HG03571 (cell line): ENCODE data around the gene MOGAT2.
"Not testable (repeated sequence)": the region's sequence is repeated elsewhere in the genome, so short reads cannot be mapped to it uniquely, and the experiment has no call there.

Experiments used
- ATAC-seq: cut with Tn5 transposase; IDR thresholded peaks from one replicate; pipeline ENCODE4 v1.9.1; 2021; ENCODE audit not compliant: unreplicated experiment

Gene MOGAT2

GRCh38 chr11:75717608-75718418 lies at the start of gene MOGAT2:
TSS of gene MOGAT2 (plus strand) at chr11:75717838. CDS start at chr11:75717889, 51 bp downstream.
- ATAC-seq = no peak

GRCh38 chr11:75668451-75669297 lies 49.0 kb upstream of the MOGAT2 start, which contains the start of gene MAP6:
TSS of gene MAP6 (minus strand) at chr11:75669038. CDS start at chr11:75668369, 669 bp downstream.
- ATAC-seq = no peak

GRCh38 chr11:75673977-75674582 lies 43.6 kb upstream of the MOGAT2 start:
- no peak for ATAC-seq

- no peak for ATAC-seq
Measured at GRCh38 chr11:75677275-75677674, 40.4 kb upstream of the MOGAT2 start.

GRCh38 chr11:75677909-75678308 lies 39.7 kb upstream of the MOGAT2 start:
- no peak for ATAC-seq

GRCh38 chr11:75678620-75679259 lies 38.9 kb upstream of the MOGAT2 start:
- ATAC-seq = no peak

- no peak for ATAC-seq
Measured at GRCh38 chr11:75679566-75679965, 38.1 kb upstream of the MOGAT2 start.

GRCh38 chr11:75683856-75684255 lies 33.8 kb upstream of the MOGAT2 start:
- not testable (repeated sequence) for ATAC-seq

GRCh38 chr11:75689863-75690609 lies 27.6 kb upstream of the MOGAT2 start:
- no peak for ATAC-seq

- no peak for ATAC-seq
Measured at GRCh38 chr11:75691804-75692203, 25.8 kb upstream of the MOGAT2 start.

GRCh38 chr11:75697906-75698581 lies 19.6 kb upstream of the MOGAT2 start:
- ATAC-seq = no peak

- no peak for ATAC-seq
Measured at GRCh38 chr11:75700940-75701339, 16.7 kb upstream of the MOGAT2 start.

GRCh38 chr11:75703695-75704237 lies 13.9 kb upstream of the MOGAT2 start:
- no peak for ATAC-seq

GRCh38 chr11:75705541-75705940 lies 12.1 kb upstream of the MOGAT2 start:
- no peak for ATAC-seq

- ATAC-seq = no peak
Measured at GRCh38 chr11:75706260-75706729, 11.3 kb upstream of the MOGAT2 start.

GRCh38 chr11:75714211-75714610 lies 3.4 kb upstream of the MOGAT2 start:
- ATAC-seq = no peak

GRCh38 chr11:75715688-75716087 lies 1.9 kb upstream of the MOGAT2 start:
- ATAC-seq = no peak

GRCh38 chr11:75716659-75717058 lies 979 bp upstream of the MOGAT2 start:
- no peak for ATAC-seq
